ENCODE data around the gene ZNF326. TPM values are rescaled to one million over a fixed set of nuclear protein-coding genes. Genes with fewer than 3 reads are reported as not detected.

ZNF326 gene
- total RNA-seq, 1 donor from 2014 or later, result 12.8 TPM

DNA sequence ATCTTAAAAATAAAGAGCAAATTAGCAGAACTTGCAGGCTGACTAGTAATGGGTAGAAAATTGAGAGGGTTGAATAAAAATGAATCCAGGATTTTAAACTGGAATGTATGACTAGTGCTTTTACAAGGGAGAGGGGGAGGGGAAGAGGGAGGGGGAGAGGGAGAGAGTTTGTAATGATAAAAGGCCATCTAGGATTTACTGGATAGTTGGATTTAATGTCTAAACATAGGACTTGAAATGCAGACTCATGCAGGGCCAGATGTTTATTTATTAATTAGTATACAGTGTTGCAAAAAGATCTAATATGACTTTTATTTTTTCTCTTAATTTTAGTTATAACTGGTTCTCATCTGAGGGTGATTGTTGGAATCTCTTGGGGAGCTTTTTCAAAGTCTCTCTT lies 4.3 kb downstream of the ZNF326 start:
- TF ChIP-seq POLR2A (IDR thresholded peaks at IDR 0.05), result no peak
- TF ChIP-seq, protein P1, sequence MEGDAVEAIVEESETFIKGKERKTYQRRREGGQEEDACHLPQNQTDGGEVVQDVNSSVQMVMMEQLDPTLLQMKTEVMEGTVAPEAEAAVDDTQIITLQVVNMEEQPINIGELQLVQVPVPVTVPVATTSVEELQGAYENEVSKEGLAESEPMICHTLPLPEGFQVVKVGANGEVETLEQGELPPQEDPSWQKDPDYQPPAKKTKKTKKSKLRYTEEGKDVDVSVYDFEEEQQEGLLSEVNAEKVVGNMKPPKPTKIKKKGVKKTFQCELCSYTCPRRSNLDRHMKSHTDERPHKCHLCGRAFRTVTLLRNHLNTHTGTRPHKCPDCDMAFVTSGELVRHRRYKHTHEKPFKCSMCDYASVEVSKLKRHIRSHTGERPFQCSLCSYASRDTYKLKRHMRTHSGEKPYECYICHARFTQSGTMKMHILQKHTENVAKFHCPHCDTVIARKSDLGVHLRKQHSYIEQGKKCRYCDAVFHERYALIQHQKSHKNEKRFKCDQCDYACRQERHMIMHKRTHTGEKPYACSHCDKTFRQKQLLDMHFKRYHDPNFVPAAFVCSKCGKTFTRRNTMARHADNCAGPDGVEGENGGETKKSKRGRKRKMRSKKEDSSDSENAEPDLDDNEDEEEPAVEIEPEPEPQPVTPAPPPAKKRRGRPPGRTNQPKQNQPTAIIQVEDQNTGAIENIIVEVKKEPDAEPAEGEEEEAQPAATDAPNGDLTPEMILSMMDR (IDR thresholded peaks at IDR 0.05), result no peak
- TF ChIP-seq POLR2AphosphoS5 (IDR thresholded peaks at IDR 0.05; ENCODE audit: insufficient read depth in 1 of 2, low read depth in 1 of 2), result no peak
- Histone ChIP-seq H3K9me3 (no peaks in the 10 kb centered on the region), H3K4me1 (peaks cover 71% of the 10 kb centered on the region), H3K27me3 (no peaks in the 10 kb centered on the region), H3K4me3 (no peak overlapping the region), H3K36me3 (no peaks in the 10 kb centered on the region), H3K27ac (no peak overlapping the region)
- intact Hi-C loops (cut with DNase I), result no loop called here
- no peak for DNase-seq (ENCODE audit: extremely low spot score in 2 of 2)

DNA sequence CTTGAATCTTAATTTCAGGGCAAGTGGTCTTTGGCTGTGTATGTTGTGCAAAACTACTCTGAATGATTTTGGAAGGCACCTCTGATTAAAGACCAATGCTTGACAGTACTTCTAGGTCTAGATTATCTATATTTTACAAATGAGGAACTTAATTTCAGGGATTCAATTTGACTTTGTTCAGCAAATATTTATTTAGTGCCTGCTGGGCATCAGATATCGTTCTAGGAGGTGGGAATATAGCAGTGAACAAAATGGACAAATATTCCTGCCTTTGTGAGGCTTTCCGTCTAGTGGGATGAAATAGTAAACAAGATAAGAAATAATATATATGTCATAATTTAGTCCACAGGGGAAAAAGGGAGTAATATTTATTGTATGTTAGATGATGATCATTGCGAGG lies 4.7 kb downstream of the ZNF326 start:
- Histone ChIP-seq H3K4me1 (peaks cover 74% of the 10 kb centered on the region), H3K27me3 (no peaks in the 10 kb centered on the region), H3K4me3 (no peak overlapping the region), H3K36me3 (no peaks in the 10 kb centered on the region), H3K27ac (no peak overlapping the region), H3K9me3 (no peaks in the 10 kb centered on the region)
- DNase-seq (ENCODE audit: extremely low spot score in 2 of 2), result no peak
- TF ChIP-seq, protein P1 (IDR thresholded peaks at IDR 0.05), result no peak
- TF ChIP-seq POLR2AphosphoS5 (IDR thresholded peaks at IDR 0.05; ENCODE audit: insufficient read depth in 1 of 2, low read depth in 1 of 2), result no peak
- intact Hi-C loops (cut with DNase I), result no loop called here

DNA sequence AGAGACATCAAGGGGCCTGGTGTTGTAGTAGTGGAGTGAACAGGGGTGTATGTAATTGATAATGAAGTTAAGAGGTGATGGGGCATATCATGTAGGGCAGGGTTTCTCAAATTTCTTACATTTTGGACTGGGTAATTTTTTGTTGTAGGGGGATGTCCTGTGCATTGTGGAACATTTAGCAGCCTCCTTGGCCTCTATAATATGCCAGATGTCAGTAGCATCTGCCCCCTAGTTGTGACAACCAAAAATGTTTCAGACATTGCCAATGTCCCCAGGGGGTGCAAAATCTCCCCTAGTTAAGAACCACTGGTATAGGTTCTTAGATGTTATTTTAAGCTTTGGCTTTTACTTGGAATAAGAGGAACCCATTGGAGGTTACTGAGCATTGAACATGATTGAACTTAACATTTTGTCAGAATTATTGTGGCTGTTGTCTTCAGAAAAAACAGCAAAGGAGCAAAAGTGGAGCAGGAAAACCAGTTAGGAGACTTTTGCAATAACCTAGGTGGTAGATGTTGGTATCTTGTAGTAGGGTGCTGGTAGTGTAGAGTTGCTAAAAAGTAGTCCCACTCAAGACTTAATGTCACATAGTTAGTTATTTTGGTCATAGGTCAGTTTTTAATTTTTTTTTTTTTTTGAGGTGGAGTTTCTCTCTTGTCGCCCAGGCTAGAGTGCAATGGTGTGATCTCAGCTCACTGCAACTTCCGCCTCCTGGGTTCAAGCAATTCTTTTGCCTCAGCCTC lies 6.2 kb downstream of the ZNF326 start:
- H3K4me3 ChIP-seq, result no peak overlapping the region
- peaks cover 70% of the 10 kb centered on the region for H3K4me1 ChIP-seq
- TF ChIP-seq POLR2AphosphoS5 (IDR thresholded peaks at IDR 0.05; ENCODE audit: insufficient read depth in 1 of 2, low read depth in 1 of 2) (no peak), POLR2A (IDR thresholded peaks at IDR 0.05) (no peak)
- TF ChIP-seq, protein P1 (IDR thresholded peaks at IDR 0.05), result no peak
- H3K36me3 ChIP-seq, result peaks cover 0 to 6% of the 10 kb centered on the region in 2 donors
- no peaks in the 10 kb centered on the region for H3K27me3 ChIP-seq
- intact Hi-C loops (cut with DNase I), result no loop called here
- no peaks in the 10 kb centered on the region for H3K9me3 ChIP-seq
- no peak for DNase-seq (ENCODE audit: extremely low spot score in 2 of 2)
- no peak overlapping the region for H3K27ac ChIP-seq

DNA sequence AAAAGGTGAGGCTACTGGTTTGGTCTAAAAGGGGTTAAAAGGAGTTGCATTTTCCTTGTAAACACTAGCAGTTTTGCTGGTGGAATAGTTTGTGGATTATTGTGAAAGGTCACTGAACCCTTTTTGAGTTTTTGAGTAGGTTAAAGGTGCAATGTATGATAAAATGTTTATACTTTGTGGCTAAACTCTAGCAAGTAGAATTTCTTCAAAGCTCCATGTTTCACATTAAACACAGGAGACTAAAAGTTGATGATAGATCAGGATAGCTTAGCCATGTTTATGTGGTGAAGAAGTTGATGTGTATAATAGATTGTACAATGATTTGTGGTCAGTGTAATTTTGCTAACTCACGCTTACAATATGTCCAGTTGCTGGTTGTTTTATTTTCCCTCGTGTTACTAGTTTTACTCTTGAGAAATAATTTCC lies 13.1 kb downstream of the ZNF326 start:
- Histone ChIP-seq H3K36me3 (peaks cover 0 to 36% of the 10 kb centered on the region in 2 donors), H3K27me3 (no peaks in the 10 kb centered on the region), H3K4me1 (peaks cover 11% of the 10 kb centered on the region), H3K27ac (no peak overlapping the region), H3K4me3 (no peak overlapping the region), H3K9me3 (no peaks in the 10 kb centered on the region)
- TF ChIP-seq POLR2A (IDR thresholded peaks at IDR 0.05) (no peak), POLR2AphosphoS5 (IDR thresholded peaks at IDR 0.05; ENCODE audit: insufficient read depth in 1 of 2, low read depth in 1 of 2) (no peak)
- TF ChIP-seq, protein P1 (IDR thresholded peaks at IDR 0.05), result no peak
- intact Hi-C loops (cut with DNase I), result no loop called here
- DNase-seq (ENCODE audit: extremely low spot score in 2 of 2), result no peak

DNA sequence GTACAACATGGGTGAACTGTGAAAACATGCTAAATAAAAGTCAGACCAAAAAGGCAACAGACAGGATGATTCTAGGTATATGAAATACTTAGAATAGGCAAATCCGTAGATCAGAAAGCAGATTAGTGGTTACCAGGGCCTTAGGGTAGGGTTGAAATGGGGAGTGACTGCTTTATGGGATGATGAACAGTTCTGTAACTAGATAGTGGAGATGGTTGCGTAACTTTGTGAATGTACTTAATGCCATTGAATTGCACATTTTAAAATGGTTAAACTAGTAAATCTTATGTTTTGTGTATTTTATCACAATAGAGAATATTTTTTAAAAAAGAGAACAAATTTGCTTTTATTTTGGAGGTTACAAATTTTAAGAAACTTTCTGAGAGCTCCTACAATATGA lies 17.4 kb downstream of the ZNF326 start:
- Histone ChIP-seq H3K36me3 (peaks cover 0 to 71% of the 10 kb centered on the region in 2 donors), H3K27ac (no peak overlapping the region), H3K4me1 (no peaks in the 10 kb centered on the region), H3K9me3 (no peaks in the 10 kb centered on the region), H3K4me3 (no peak overlapping the region), H3K27me3 (no peaks in the 10 kb centered on the region)
- no peak for DNase-seq (ENCODE audit: extremely low spot score in 2 of 2)
- intact Hi-C loops (cut with DNase I), result no loop called here
- TF ChIP-seq, protein P1 (IDR thresholded peaks at IDR 0.05), result no peak
- TF ChIP-seq POLR2A (IDR thresholded peaks at IDR 0.05) (no peak), POLR2AphosphoS5 (IDR thresholded peaks at IDR 0.05; ENCODE audit: insufficient read depth in 1 of 2, low read depth in 1 of 2) (no peak)
